GM12873 (cell line): ENCODE results near the gene BSG.

Experiments used
- TF ChIP-seq, protein P1 (sequence below): IDR thresholded peaks from 2 replicates; pipeline ENCODE4 v1.5.1; 2012; ENCODE audit warnings: low read depth, mild to moderate bottlenecking, moderate library complexity, low read length, control low read depth; ENCODE audit not compliant: insufficient read depth; ENCODE audit errors: missing control alignments

BSG gene

DNA sequence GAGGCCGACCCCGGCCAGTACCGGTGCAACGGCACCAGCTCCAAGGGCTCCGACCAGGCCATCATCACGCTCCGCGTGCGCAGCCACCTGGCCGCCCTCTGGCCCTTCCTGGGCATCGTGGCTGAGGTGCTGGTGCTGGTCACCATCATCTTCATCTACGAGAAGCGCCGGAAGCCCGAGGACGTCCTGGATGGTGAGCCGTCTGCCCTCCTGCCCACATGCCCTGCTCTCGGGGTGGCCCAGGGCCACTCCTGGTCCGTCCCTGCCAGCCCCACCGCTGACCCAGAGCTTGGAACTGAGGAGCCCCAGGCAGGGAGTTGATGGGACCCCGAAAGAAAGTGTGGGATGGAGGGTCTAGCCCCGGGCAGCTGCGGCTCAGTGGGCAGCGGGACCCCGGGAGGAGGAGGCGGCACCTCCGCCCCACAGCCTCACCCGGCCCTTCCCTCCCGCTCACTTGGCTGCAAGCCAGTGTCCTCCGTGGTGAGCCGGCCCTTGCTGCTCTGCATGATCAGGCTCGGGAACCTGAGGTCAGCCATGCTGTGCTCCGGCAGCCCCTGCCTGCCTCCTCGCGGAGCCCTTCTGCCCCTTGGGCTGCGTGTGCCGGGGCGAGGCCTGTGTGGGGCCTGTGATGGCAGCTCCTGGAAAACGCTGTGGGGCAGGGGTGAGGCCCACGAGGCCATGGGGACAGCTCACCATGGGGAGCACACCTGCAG, 9.2 kb downstream of the BSG start:
- TF ChIP-seq, protein P1, sequence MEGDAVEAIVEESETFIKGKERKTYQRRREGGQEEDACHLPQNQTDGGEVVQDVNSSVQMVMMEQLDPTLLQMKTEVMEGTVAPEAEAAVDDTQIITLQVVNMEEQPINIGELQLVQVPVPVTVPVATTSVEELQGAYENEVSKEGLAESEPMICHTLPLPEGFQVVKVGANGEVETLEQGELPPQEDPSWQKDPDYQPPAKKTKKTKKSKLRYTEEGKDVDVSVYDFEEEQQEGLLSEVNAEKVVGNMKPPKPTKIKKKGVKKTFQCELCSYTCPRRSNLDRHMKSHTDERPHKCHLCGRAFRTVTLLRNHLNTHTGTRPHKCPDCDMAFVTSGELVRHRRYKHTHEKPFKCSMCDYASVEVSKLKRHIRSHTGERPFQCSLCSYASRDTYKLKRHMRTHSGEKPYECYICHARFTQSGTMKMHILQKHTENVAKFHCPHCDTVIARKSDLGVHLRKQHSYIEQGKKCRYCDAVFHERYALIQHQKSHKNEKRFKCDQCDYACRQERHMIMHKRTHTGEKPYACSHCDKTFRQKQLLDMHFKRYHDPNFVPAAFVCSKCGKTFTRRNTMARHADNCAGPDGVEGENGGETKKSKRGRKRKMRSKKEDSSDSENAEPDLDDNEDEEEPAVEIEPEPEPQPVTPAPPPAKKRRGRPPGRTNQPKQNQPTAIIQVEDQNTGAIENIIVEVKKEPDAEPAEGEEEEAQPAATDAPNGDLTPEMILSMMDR: no peak

- TF ChIP-seq, protein P1: no peak
These were observed 10.3 kb downstream of the BSG start for GRCh38 chr19:582497-583197.

DNA sequence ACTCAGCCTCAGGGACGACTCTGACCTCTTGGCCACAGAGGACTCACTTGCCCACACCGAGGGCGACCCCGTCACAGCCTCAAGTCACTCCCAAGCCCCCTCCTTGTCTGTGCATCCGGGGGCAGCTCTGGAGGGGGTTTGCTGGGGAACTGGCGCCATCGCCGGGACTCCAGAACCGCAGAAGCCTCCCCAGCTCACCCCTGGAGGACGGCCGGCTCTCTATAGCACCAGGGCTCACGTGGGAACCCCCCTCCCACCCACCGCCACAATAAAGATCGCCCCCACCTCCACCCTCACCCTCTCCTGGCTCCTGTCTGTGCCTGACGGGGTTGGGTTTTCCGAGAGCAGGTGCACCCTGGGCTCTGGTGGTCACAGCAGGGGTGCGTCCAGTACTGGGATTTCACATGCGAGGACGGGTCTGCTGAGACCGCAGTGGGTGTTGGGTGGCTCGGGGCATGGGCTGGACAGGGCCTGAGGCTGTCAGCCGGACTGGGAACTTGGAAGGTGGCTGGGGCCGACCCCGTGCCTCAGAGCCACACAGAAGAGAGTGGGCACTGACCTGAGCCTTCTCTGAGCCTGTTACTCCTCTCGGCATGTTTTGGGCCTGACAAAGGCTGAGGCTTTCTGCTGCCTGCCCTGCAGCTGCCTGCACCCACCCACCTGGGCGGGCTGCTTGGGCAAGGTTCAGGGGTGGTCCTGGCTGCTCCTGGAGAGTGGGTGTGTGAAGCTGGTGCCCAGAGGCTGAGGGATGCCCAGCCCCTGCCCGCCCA, 11.0 kb downstream of the BSG start:
- TF ChIP-seq, protein P1: no peak

GRCh38 chr19:583968-584239, 11.5 kb downstream of the BSG start:
- TF ChIP-seq, protein P1: no peak

DNA sequence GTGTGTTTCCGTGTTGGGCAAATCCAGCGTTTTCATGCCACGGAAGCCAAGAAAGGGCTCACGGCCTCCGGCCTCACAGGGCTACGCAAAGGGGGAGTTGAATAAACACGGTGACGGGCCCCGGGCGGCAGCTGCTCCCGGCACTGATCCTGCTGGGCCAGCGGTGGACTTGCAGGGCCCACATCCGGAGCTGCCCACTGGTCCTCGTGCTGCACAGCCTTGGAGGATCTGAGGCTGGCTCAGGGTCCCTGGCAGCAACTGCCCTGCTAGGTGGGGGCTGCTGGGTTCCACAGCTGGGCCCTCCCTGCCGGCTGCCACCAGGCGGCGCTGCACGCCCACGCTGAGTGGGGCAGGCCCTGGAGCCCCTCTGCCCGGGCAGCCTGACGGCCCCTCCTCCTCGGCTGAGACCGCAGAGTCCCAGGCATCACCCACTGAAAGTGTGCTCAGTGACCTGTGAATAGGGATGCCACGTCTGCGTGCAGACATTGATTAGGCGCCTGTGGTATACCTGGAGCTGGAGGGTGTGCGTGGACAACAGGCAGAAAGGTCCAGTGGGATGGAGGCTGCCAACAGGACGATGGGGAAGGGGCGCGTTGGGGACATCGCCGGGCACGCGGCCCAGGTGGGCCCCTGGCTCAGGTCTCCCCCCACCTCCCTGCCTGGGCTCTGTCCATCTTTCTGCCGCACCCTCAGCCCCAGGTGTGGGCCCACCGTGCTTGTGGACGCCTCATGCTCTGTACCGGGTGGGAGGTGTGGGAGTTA, 12.0 kb downstream of the BSG start:
- TF ChIP-seq, protein P1: peak; percentile 98

- TF ChIP-seq, protein P1: no peak
These were observed 13.2 kb downstream of the BSG start for GRCh38 chr19:585551-586110.
